Neuronal stem cell (in vitro differentiated cells): ENCODE results near the gene GPR15LG.

Experiments
- DNase-seq: peaks from one replicate; pipeline ENCODE4 v3.0.0-alpha.2; 2013; ENCODE audit warnings: low spot score
- H2AFZ ChIP-seq: one replicate; pipeline ENCODE4 v1.6.1; 2013; ENCODE audit warnings: mild to moderate bottlenecking, low read length, inconsistent platforms
- H2AK5ac ChIP-seq: 2 replicates; pipeline ENCODE4 v1.6.1; 2013; ENCODE audit warnings: low read depth, mild to moderate bottlenecking, inconsistent platforms, low read length, moderate library complexity, mixed read lengths
- H2BK120ac ChIP-seq: 2 replicates; pipeline ENCODE4 v1.6.1; 2013; ENCODE audit warnings: low read depth, mild to moderate bottlenecking, inconsistent platforms, low read length, moderate library complexity, mixed read lengths
- H2BK12ac ChIP-seq: one replicate; pipeline ENCODE4 v1.6.1; 2013; ENCODE audit warnings: low read length, inconsistent platforms
- H2BK15ac ChIP-seq: 2 replicates; pipeline ENCODE4 v1.6.1; 2013; ENCODE audit warnings: mild to moderate bottlenecking, low read length, inconsistent platforms, mixed read lengths
- H2BK5ac ChIP-seq: one replicate; pipeline ENCODE4 v1.6.1; 2013; ENCODE audit warnings: inconsistent platforms, mild to moderate bottlenecking, low read length, moderate library complexity
- H3K14ac ChIP-seq: one replicate; pipeline ENCODE4 v1.6.1; 2013; ENCODE audit warnings: low read length, inconsistent platforms
- H3K18ac ChIP-seq: 2 replicates; pipeline ENCODE4 v1.6.1; 2013; ENCODE audit warnings: low read length, inconsistent platforms
- H3K23ac ChIP-seq: 2 replicates; pipeline ENCODE4 v1.6.1; 2013; ENCODE audit warnings: low read depth, mild to moderate bottlenecking, mixed read lengths, low read length, inconsistent platforms; ENCODE audit not compliant: poor library complexity
- H3K27ac ChIP-seq: replicated peaks from 3 replicates; pipeline ENCODE4 v1.5.1; 2013; ENCODE audit warnings: low read length, inconsistent platforms
- H3K27me3 ChIP-seq, 3 experiments: 2 replicates each; pipeline ENCODE4 v1.6.1; 2013; ENCODE audit warnings: low read length in 3 of 3, mild to moderate bottlenecking in 2 of 3, inconsistent platforms in 1 of 3, low read depth in 1 of 3, mixed read lengths in 1 of 3, moderate library complexity in 1 of 3; ENCODE audit not compliant: control insufficient read depth in 3 of 3, insufficient read depth in 3 of 3
- H3K36me3 ChIP-seq, 2 donors: replicated peaks in 1 of 2; 2 replicates each; pipeline ENCODE4 v1.6.1; 2013; ENCODE audit warnings: low read length in 2 of 2; ENCODE audit not compliant: control insufficient read depth in 2 of 2, insufficient read depth in 2 of 2
- H3K4ac ChIP-seq: 2 replicates; pipeline ENCODE4 v1.6.1; 2013; ENCODE audit warnings: inconsistent platforms, mild to moderate bottlenecking, low read length, moderate library complexity
- H3K4me1 ChIP-seq, 2 donors: 1 replicate in 1 of 2; 2 replicates in 1 of 2; pipeline ENCODE4 v1.6.1; 2013; ENCODE audit warnings: low read length in 2 of 2, low read depth in 1 of 2; ENCODE audit not compliant: control insufficient read depth in 2 of 2, insufficient read depth in 1 of 2
- H3K4me2 ChIP-seq: one replicate; pipeline ENCODE4 v1.6.1; 2013; ENCODE audit warnings: mild to moderate bottlenecking, low read length, inconsistent platforms; ENCODE audit not compliant: insufficient read depth, poor library complexity, severe bottlenecking
- H3K4me3 ChIP-seq, 2 donors: 2 replicates each; pipeline ENCODE4 v1.5.1; 2013; ENCODE audit warnings: low read length in 2 of 2, mild to moderate bottlenecking in 2 of 2, inconsistent platforms in 1 of 2, moderate library complexity in 1 of 2
- H3K79me1 ChIP-seq: one replicate; pipeline ENCODE4 v1.6.1; 2013; ENCODE audit warnings: low read depth, mild to moderate bottlenecking, inconsistent platforms, low read length, moderate library complexity
- H3K9ac ChIP-seq: one replicate; pipeline ENCODE4 v1.6.1; 2013; ENCODE audit warnings: mild to moderate bottlenecking, low read depth, low read length, inconsistent platforms; ENCODE audit not compliant: poor library complexity
- H3K9me3 ChIP-seq, 2 donors: replicated peaks in 1 of 2; 2 replicates each; pipeline versions ENCODE3 to v1.6.1; 2013; ENCODE audit warnings: low read length in 2 of 2, mild to moderate bottlenecking in 2 of 2, inconsistent platforms in 1 of 2, low read depth in 1 of 2, mixed read lengths in 1 of 2, moderate library complexity in 1 of 2; ENCODE audit not compliant: control insufficient read depth in 2 of 2, insufficient read depth in 1 of 2
- H4K8ac ChIP-seq: one replicate; pipeline ENCODE4 v1.6.1; 2013; ENCODE audit warnings: low read depth, mild to moderate bottlenecking, inconsistent platforms, low read length, moderate library complexity
- H4K91ac ChIP-seq: one replicate; pipeline ENCODE4 v1.6.1; 2013; ENCODE audit warnings: low read length, low read depth, mild to moderate bottlenecking, inconsistent platforms; ENCODE audit not compliant: poor library complexity
- WGBS, 2 donors: extraction: QIAGEN DNeasy Blood & Tissue Kit; methylation state at CpG; one replicate each; pipeline ENCODE4 v1.1.7; 2013; ENCODE audit warnings: missing lambda C conversion rate in 2 of 2, mixed read lengths in 1 of 2; ENCODE audit not compliant: insufficient read length in 2 of 2, insufficient replicate concordance in 1 of 2; ENCODE audit errors: extremely low coverage in 2 of 2; 5-methylcytosine and 5-hydroxymethylcytosine counted together

The GPR15LG gene

GRCh38 chr10:84205853-84206525 lies 32.4 kb downstream of the GPR15LG start:
- H3K36me3 ChIP-seq = no peaks in the 10 kb centered on the region
- WGBS, 2 donors = no CpG with 5 or more reads among the region's 6 CpGs

GRCh38 chr10:84208023-84208422 lies 34.4 kb downstream of the GPR15LG start:
- no peaks in the 10 kb centered on the region for H3K36me3 ChIP-seq
- peak overlapping the region; percentile 8 for H4K91ac ChIP-seq
- no peak overlapping the region for H2AFZ ChIP-seq
- H4K8ac ChIP-seq = no peak overlapping the region
- no peak overlapping the region for H3K14ac ChIP-seq
- no peak overlapping the region for H2BK5ac ChIP-seq
- no peak overlapping the region for H3K4me2 ChIP-seq
- no peak overlapping the region for H3K4me3 ChIP-seq
- no peak overlapping the region for H3K9ac ChIP-seq
- H2BK15ac ChIP-seq = no peak overlapping the region
- H3K4me1 ChIP-seq = no peaks in the 10 kb centered on the region
- no peak overlapping the region for H3K18ac ChIP-seq
- H3K9me3 ChIP-seq = no peaks in the 10 kb centered on the region
- no peak overlapping the region for H3K4ac ChIP-seq
- no peak overlapping the region for H2BK120ac ChIP-seq
- H3K27me3 ChIP-seq = peaks cover 0 to 6% (median 0%) of the 10 kb centered on the region in 3 experiments
- no CpG with 5 or more reads among the region's 10 CpGs for WGBS, 2 donors
- H2AK5ac ChIP-seq = no peak overlapping the region
- no peaks in the 10 kb centered on the region for H3K79me1 ChIP-seq
- no peak for DNase-seq
- H2BK12ac ChIP-seq = no peak overlapping the region
- H3K23ac ChIP-seq = no peak overlapping the region
- H3K27ac ChIP-seq = no peak overlapping the region

More at GRCh38 chr10:84205853-84206525, 32.4 kb downstream of the GPR15LG start:
- no peak for DNase-seq
- H3K9me3 ChIP-seq = no peaks in the 10 kb centered on the region
- H3K14ac ChIP-seq = no peak overlapping the region
- no peak overlapping the region for H2AFZ ChIP-seq
- no peak overlapping the region for H3K18ac ChIP-seq
- no peak overlapping the region for H2BK5ac ChIP-seq
- no peak overlapping the region for H3K4me3 ChIP-seq
- no peak overlapping the region for H3K9ac ChIP-seq
- peaks cover 0 to 5% (median 0%) of the 10 kb centered on the region in 3 experiments for H3K27me3 ChIP-seq
- no peak overlapping the region for H4K8ac ChIP-seq
- no peak overlapping the region for H2BK15ac ChIP-seq
- H3K79me1 ChIP-seq = no peaks in the 10 kb centered on the region
- no peak overlapping the region for H2AK5ac ChIP-seq
- no peak overlapping the region for H2BK120ac ChIP-seq
- no peak overlapping the region for H3K27ac ChIP-seq
- no peak overlapping the region for H4K91ac ChIP-seq
- H3K4me1 ChIP-seq = no peaks in the 10 kb centered on the region
- H3K4ac ChIP-seq = no peak overlapping the region
- no peak overlapping the region for H3K4me2 ChIP-seq
- H2BK12ac ChIP-seq = no peak overlapping the region
- H3K23ac ChIP-seq = no peak overlapping the region

DNA sequence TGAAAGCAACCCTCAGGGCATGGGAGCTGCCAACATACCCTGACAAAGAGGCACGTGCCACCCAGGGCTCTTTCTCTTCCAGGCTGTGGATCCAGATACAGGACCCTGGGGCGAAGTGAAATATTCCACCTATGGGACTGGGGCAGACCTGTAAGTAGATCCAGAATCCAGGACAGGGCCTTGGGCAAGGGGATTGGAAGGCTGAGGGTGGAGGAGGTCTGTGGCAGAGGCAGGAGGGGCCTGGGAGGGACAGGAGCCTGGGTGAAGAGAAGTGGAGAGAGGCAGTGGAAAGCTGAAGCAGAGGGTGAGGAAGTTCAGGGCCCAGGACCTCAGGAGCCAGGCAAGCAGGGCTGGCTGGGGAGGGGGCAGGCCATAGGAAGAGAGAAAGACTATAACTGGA lies 38.0 kb downstream of the GPR15LG start:
- no peak overlapping the region for H3K14ac ChIP-seq
- no peak overlapping the region for H3K9ac ChIP-seq
- H3K4me1 ChIP-seq = no peaks in the 10 kb centered on the region
- H4K91ac ChIP-seq = no peak overlapping the region
- no peak overlapping the region for H2BK15ac ChIP-seq
- H3K36me3 ChIP-seq = peaks cover 0 to 2% of the 10 kb centered on the region in 2 donors
- no peak overlapping the region for H3K23ac ChIP-seq
- no peak overlapping the region for H2BK5ac ChIP-seq
- H2AFZ ChIP-seq = no peak overlapping the region
- H3K4me3 ChIP-seq = no peak overlapping the region
- no peaks in the 10 kb centered on the region for H3K9me3 ChIP-seq
- H3K4ac ChIP-seq = no peak overlapping the region
- no peak overlapping the region for H3K4me2 ChIP-seq
- no peak overlapping the region for H2BK12ac ChIP-seq
- no peak overlapping the region for H4K8ac ChIP-seq
- H3K27ac ChIP-seq = no peak overlapping the region
- H3K18ac ChIP-seq = no peak overlapping the region
- H3K27me3 ChIP-seq = peaks cover 0 to 6% (median 0%) of the 10 kb centered on the region in 3 experiments
- no peak overlapping the region for H2BK120ac ChIP-seq
- H2AK5ac ChIP-seq = no peak overlapping the region
- WGBS, 2 donors = no CpG with 5 or more reads among the region's 2 CpGs
- DNase-seq = no peak
- H3K79me1 ChIP-seq = no peaks in the 10 kb centered on the region

- H3K36me3 ChIP-seq = peaks cover 0 to 2% of the 10 kb centered on the region in 2 donors
- H3K4ac ChIP-seq = no peak overlapping the region
Observed at GRCh38 chr10:84212014-84212413, 38.4 kb downstream of the GPR15LG start.

More at GRCh38 chr10:84212014-84212413, 38.4 kb downstream of the GPR15LG start:
- H2BK15ac ChIP-seq = no peak overlapping the region
- H3K9me3 ChIP-seq = no peaks in the 10 kb centered on the region
- no peak overlapping the region for H2AK5ac ChIP-seq
- H2BK120ac ChIP-seq = no peak overlapping the region
- H2AFZ ChIP-seq = no peak overlapping the region
- no peaks in the 10 kb centered on the region for H3K4me1 ChIP-seq
- no peak overlapping the region for H3K14ac ChIP-seq
- H4K8ac ChIP-seq = no peak overlapping the region
- DNase-seq = no peak
- H3K18ac ChIP-seq = no peak overlapping the region
- H2BK5ac ChIP-seq = no peak overlapping the region
- H3K23ac ChIP-seq = no peak overlapping the region
- H3K27ac ChIP-seq = no peak overlapping the region
- H3K79me1 ChIP-seq = peaks cover 1% of the 10 kb centered on the region
- H2BK12ac ChIP-seq = no peak overlapping the region
- no peak overlapping the region for H4K91ac ChIP-seq
- WGBS, 2 donors = no CpG with 5 or more reads among the region's 5 CpGs
- no peak overlapping the region for H3K4me3 ChIP-seq
- H3K4me2 ChIP-seq = no peak overlapping the region
- H3K27me3 ChIP-seq = peaks cover 0 to 6% (median 0%) of the 10 kb centered on the region in 3 experiments
- H3K9ac ChIP-seq = no peak overlapping the region
